BJ (cell line): ENCODE results near the gene ZNF740. TPM values are rescaled to one million over a fixed set of nuclear protein-coding genes. Genes with fewer than 3 reads are reported as not detected.

Experiments
- CTCF ChIA-PET: fragments of 350-600 bp; formaldehyde crosslinking; extraction: SDS; loops from one replicate; lab custom pipeline; 2021; ENCODE audit warnings: antibody characterized with exemption, inconsistent platforms; lab: Yijun Ruan, JAX
- POLR2A ChIA-PET: fragments of 300-600 bp; sonication (Branson Sonifier 250); formaldehyde crosslinking; extraction: SDS; loops from one replicate; lab custom pipeline; 2021; ENCODE audit warnings: antibody characterized with exemption; lab: Charles Lee
- DNase-seq: peaks from one replicate; pipeline ENCODE4 v3.0.0-alpha.2; 2011; ENCODE audit warnings: low read depth
- H3K27me3 ChIP-seq: 2 replicates; pipeline ENCODE4 v1.6.0; 2011; ENCODE audit warnings: low read length; ENCODE audit not compliant: control insufficient read depth, insufficient read depth
- H3K36me3 ChIP-seq: 2 replicates; pipeline ENCODE4 v1.5.1; 2011; ENCODE audit warnings: low read length; ENCODE audit not compliant: control insufficient read depth, insufficient read depth
- H3K4me3 ChIP-seq: 2 replicates; pipeline ENCODE4 v1.5.1; 2011; ENCODE audit warnings: low read depth, mild to moderate bottlenecking, control low read depth, low read length
- CTCF ChIP-seq: IDR thresholded peaks from 2 replicates; pipeline ENCODE4 v1.5.1; 2011; ENCODE audit warnings: low read depth, mild to moderate bottlenecking, control low read depth, inconsistent platforms, low read length, moderate library complexity; ENCODE audit not compliant: insufficient read depth
- polyA plus RNA-seq: library from polyadenylated mRNA; depleted of rRNA; stranded (reverse); fragments of >200 nt; gene quantifications from 2 replicates; pipeline ENCODE4 v1.2.3, GENCODE V29; 2011

ZNF740 gene
- polyA plus RNA-seq, 1 experiment = 15.7 TPM

DNA sequence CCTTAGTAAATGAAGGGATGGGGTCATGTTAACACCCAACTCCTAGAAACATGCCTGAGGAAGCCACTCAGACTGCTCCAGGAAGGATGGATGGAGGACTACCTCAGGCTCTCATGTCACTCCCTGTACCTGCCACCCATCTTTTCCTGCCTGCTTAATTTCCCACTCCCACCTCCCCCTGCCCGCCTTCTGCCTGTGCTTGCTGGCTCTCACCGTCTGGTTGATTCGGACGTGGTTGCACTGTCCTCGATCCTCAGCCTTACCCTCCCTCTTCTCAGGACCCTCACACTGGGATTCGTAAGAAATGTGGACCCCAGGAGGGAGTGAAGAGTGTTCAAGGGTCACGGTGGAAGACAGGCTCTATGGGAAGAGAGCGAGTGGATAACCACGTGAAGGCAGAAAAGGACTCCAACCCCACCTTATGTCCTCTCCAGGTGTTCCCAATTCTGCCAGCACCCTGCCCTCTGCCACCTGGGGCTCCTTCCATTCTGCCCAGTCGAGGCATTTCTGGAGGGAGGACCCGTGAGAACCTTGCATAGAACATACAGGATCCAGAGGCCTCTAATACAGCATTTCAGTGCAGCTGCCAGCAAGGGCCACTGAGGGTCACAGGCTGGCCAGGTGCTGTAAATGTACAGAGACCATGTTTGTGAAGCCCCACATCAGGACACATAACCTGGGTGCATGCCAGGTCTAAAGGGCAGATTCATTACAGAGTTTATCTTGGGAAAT lies 13.6 kb downstream of the ZNF740 start:
- CTCF ChIA-PET = interaction anchor here (0.6 to 2.7 kb wide), 6 partner anchors 11 to 155 kb away, joined by 3 to 27 read pairs (median 3); partner anchors contain the start of gene SOAT2
- Histone ChIP-seq H3K36me3 (no peaks in the 10 kb centered on the region), H3K27me3 (no peaks in the 10 kb centered on the region), H3K4me3 (no peak overlapping the region)
- no peak for DNase-seq
- TF ChIP-seq CTCF = no peak
- POLR2A ChIA-PET = no interaction called here

GRCh38 chr12:53194973-53195372 lies 14.5 kb downstream of the ZNF740 start:
- no peaks in the 10 kb centered on the region for H3K36me3 ChIP-seq
- no peak for DNase-seq
- H3K27me3 ChIP-seq = no peaks in the 10 kb centered on the region
- ChIA-PET CTCF (interaction anchor here (1.0 to 2.7 kb wide), 7 partner anchors 10 to 156 kb away, joined by 3 to 27 read pairs (median 4); partner anchors contain the start of gene SOAT2), POLR2A (no interaction called here)
- no peak overlapping the region for H3K4me3 ChIP-seq
- TF ChIP-seq CTCF = no peak

DNA sequence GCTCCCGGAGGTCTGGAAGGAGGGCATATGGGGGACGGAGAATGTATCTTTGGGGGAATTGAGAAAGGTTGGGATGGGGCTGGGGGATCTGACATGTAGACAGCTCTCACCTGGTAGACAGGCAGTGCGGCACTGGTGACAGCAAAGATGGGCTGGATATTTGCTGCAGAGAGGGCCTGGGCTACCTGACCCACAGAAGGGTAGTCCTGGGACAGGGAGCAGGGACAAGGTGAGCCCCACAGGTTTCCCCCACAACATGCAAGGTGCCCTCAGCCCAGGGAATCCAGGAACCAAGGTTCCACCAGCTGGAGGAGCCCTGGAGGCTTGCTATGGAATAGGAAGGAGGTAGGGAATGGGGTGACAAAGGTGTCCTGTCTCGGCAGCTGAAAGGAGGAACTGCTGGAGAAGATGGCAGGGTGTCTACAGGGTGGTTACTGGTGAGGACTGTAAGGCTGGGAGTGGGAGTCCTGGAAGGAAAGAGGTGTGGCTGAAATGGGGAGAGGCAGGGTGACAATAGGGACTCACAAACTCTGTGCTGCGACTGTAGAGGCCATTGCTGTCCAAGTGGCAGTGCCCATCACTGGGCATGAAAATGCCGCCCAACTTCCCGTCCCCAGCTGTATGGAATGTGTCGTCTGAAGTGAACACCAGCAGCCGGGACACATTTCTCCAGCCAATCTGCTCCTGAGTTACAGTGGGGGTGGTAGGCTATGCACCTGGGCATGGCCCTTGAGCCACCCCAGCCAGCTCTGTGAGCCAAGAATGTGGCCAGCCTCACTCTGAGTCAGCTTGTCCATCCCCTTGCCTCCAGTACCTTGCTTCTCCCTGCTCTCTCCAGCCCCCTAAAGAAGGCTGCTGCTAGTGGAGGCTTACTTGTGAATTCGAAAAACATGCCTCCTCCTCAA lies 15.2 kb downstream of the ZNF740 start:
- no peaks in the 10 kb centered on the region for H3K27me3 ChIP-seq
- H3K4me3 ChIP-seq = no peak overlapping the region
- ChIA-PET CTCF (interaction anchor here (1.0 to 2.7 kb wide), 8 partner anchors 8 to 156 kb away, joined by 3 to 27 read pairs (median 4); partner anchors contain the start of gene SOAT2), POLR2A (interaction anchor here (0.7 kb wide), 1 partner anchor 148 kb away, joined by 8 read pairs; no protein-coding TSS in a partner anchor)
- TF ChIP-seq CTCF = no peak
- H3K36me3 ChIP-seq = no peaks in the 10 kb centered on the region
- no peak for DNase-seq

- TF ChIP-seq CTCF = no peak
- no peak for DNase-seq
- ChIA-PET CTCF (interaction anchor here (1.6 to 4.7 kb wide), 10 partner anchors 9 to 149 kb away, joined by 3 to 64 read pairs (median 16); partner anchors contain the start of genes CSAD and ZNF740), POLR2A (interaction anchor here (0.7 kb wide), 1 partner anchor 149 kb away, joined by 8 read pairs; no protein-coding TSS in a partner anchor)
- H3K36me3 ChIP-seq = no peaks in the 10 kb centered on the region
- no peak overlapping the region for H3K4me3 ChIP-seq
- no peaks in the 10 kb centered on the region for H3K27me3 ChIP-seq
Measured at GRCh38 chr12:53196486-53196885, 16.0 kb downstream of the ZNF740 start.
